ENCODE measurements around the gene APPBP2. TPM values are rescaled to one million over a fixed set of nuclear protein-coding genes. Genes with fewer than 3 reads are reported as not detected.
"Not testable (repeated sequence)": the region's sequence is repeated elsewhere in the genome, so short reads cannot be mapped to it uniquely, and the experiment has no call there.

The APPBP2 gene
- total and polyA plus RNA-seq, 2 donors: 17.1 to 88.7 TPM

DNA sequence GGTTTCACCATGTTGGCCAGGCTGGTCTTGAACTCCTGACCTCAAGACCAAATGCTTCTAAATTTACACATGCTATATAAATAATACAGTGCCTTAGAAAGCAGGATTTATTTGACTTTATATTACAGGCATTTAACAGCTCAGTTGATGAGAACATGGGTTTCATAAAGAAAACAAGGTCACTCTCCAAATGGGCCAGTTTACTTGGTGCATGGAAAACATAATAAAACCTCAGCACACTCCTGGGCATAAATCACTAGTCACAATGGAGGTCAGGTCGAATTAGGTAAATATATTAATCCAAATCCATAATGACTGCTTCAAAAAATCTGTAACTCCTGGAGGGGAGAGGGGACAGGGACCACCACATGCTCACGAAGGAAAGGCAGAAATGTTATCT lies 24.5 kb downstream of the APPBP2 start:
- 73% methylated on average over 2 of the region's 2 CpGs for WGBS
- no peak overlapping the region for H3K27ac ChIP-seq (ENCODE audit: low read depth)
- no peak overlapping the region for H3K4me3 ChIP-seq (ENCODE audit: low read depth, low read length)
- no peaks in the 10 kb centered on the region for H3K4me1 ChIP-seq (ENCODE audit: insufficient read depth)
- no peak for DNase-seq (ENCODE audit: extremely low spot score)
- H3K36me3 ChIP-seq (ENCODE audit: insufficient read depth): no peaks in the 10 kb centered on the region

DNA sequence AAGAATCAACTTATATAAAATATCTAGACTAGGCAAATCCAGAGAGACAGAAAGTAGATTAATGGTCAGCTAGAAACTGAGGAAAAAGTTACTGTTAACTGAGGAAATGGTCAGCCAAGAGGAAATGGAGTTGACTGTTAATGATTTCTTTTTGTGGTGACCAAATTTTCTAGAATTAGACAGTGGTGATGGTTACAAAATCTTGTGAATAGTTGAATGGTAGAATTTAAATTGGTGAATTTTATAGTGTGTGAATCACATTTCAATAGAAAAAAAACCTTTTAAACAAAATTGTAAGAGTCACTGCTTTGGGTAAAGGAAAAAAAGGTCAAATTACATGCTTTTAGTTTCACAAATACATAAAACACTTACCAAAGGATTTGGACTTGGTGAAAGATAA lies 30.0 kb downstream of the APPBP2 start:
- H3K27ac ChIP-seq (ENCODE audit: low read depth): no peak overlapping the region
- peaks cover 4% of the 10 kb centered on the region for H3K36me3 ChIP-seq (ENCODE audit: insufficient read depth)
- no peak for DNase-seq (ENCODE audit: extremely low spot score)
- no peaks in the 10 kb centered on the region for H3K4me1 ChIP-seq (ENCODE audit: insufficient read depth)
- H3K4me3 ChIP-seq (ENCODE audit: low read depth, low read length): no peak overlapping the region

DNA sequence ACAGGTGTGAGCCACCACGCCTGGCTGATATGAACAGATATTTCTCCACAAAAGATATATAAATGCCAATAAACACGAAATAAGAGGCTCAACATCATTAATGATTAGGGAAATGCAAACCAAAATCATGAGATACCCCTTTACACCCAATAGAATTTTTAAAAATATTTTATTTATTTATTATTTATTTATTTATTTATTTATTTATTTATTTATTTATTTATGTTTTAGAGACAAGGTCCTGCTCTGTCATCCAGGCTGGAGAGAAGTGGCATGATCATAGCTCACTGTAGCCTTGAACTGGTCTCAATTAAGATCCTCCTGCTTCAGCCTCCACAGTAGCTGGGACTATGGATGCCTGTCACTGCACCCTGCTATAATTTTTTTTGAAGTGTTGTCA lies 30.8 kb downstream of the APPBP2 start:
- H3K36me3 ChIP-seq (ENCODE audit: insufficient read depth): peaks cover 4% of the 10 kb centered on the region
- WGBS: 98% methylated on average over 2 of the region's 2 CpGs
- no peak for DNase-seq (ENCODE audit: extremely low spot score)
- no peak overlapping the region for H3K4me3 ChIP-seq (ENCODE audit: low read depth, low read length)
- H3K27ac ChIP-seq (ENCODE audit: low read depth): no peak overlapping the region
- H3K4me1 ChIP-seq (ENCODE audit: insufficient read depth): no peaks in the 10 kb centered on the region

DNA sequence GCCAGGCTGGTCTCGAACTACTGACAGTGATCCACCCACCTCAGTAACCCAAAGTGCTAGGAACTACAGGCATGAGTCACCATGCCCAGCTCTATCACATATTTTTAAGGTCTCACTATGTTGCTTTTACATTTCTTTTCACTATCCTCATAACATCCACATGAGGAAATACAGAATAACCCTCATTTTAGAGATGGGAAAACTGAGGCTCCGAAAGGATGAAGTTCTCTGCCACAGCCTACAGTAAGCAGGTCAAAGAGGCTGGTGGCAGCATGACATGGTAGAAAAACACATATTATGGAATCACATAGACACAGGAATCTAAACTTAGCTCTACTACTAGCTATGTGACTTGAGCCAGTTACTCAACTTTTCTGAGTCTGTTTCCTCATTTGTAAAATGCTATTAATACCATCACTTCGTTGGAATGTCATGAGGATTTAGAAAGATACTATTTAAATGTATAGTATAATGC lies 32.2 kb downstream of the APPBP2 start:
- 94% methylated on average over 3 of the region's 3 CpGs for whole genome bisulfite sequencing
- Histone ChIP-seq H3K36me3 (ENCODE audit: insufficient read depth) (peaks cover 4% of the 10 kb centered on the region), H3K27ac (ENCODE audit: low read depth) (no peak overlapping the region), H3K4me1 (ENCODE audit: insufficient read depth) (no peaks in the 10 kb centered on the region), H3K4me3 (ENCODE audit: low read depth, low read length) (no peak overlapping the region)
- DNase-seq (ENCODE audit: extremely low spot score): no peak

DNA sequence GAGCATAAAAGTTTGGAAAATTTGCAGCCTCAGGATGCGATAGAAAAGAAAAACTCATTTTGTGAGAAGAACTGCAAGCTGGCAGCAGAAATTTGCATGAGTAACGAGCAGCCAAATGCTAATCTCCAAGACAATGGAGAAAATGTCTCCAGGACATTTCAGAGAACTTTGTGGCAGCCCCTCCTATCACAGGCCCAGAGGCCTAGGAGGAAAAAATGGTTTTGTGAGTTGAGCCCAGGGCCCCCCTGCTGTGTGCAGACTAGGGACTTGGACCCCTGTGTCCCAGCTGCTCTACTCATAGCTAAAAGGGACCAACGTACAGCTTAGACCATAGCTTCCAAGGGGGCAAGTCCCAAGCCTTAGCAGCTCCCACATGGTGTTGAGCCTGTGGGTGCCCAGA lies 34.3 kb downstream of the APPBP2 start:
- no peak for DNase-seq (ENCODE audit: extremely low spot score)
- H3K4me1 ChIP-seq (ENCODE audit: insufficient read depth): no peaks in the 10 kb centered on the region
- H3K4me3 ChIP-seq (ENCODE audit: low read depth, low read length): no peak overlapping the region
- WGBS: 96% methylated on average over 3 of the region's 3 CpGs
- H3K27ac ChIP-seq (ENCODE audit: low read depth): no peak overlapping the region
- peaks cover 4% of the 10 kb centered on the region for H3K36me3 ChIP-seq (ENCODE audit: insufficient read depth)

DNA sequence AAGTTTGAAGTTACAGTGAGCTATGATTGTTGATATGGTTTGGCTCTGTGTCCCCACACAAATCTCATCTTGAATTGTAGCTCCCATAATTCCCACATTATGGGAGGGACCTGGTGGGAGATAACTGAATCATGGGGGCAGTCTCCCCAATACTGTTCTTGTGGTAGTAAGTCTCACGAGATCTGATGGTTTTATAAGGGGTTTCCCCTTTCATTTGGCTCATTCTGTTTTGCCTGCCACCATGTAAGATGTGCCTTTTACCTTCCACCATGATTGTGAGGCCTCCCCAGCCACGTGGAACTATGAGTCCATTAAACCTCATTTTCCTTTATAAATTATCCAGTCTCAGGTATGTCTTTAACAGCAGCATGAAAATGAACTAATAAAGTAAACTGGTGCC lies 35.4 kb downstream of the APPBP2 start:
- not testable (repeated sequence) for DNase-seq (ENCODE audit: extremely low spot score); H3K27ac ChIP-seq (ENCODE audit: low read depth); H3K36me3 ChIP-seq (ENCODE audit: insufficient read depth); H3K4me1 ChIP-seq (ENCODE audit: insufficient read depth); H3K4me3 ChIP-seq (ENCODE audit: low read depth, low read length)
- WGBS: 98% methylated on average over 2 of the region's 2 CpGs

DNA sequence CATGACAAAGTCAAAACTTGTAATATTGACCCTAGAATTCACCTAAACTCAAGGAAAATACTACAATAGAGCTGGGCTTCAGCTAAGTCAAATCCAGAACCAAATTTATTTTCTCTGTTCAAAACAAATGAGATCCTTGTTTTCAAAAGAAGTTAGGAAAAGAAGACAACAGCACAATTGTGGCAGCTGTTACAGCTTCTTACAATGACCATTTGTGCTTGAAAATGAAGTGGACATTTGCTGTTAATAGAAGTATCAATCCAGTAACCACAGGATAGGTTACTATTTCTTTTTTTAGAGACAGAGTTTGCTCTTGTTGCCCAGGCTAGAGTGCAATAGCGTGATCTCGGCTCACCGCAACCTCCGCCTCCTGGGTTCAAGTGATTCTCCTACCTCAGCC lies 44.4 kb downstream of the APPBP2 start:
- WGBS: 93% methylated on average over 4 of the region's 4 CpGs
- Histone ChIP-seq H3K36me3 (ENCODE audit: insufficient read depth) (no peaks in the 10 kb centered on the region), H3K4me3 (ENCODE audit: low read depth, low read length) (no peak overlapping the region), H3K27ac (ENCODE audit: low read depth) (no peak overlapping the region), H3K4me1 (ENCODE audit: insufficient read depth) (no peaks in the 10 kb centered on the region)
- DNase-seq (ENCODE audit: extremely low spot score): no peak

DNA sequence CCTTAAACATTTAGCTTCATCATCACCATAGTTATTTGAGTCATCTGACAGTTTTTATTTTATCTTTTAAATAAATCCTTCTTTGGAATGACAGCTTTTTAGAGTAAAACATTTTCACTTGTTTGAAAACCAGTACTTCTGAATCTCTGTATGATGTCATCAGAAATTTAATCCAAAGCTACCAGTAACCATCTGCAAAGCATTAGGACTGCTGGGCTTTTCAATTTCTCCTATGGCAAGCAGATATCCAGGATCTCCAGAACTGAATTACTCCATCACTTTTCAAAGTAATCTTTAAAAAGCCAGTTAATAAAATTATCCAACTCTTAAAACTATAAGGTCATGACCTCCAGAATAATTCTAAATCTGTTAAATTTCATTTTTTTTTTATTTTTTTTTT lies 52.3 kb downstream of the APPBP2 start:
- Histone ChIP-seq H3K36me3 (ENCODE audit: insufficient read depth) (no peaks in the 10 kb centered on the region), H3K27ac (ENCODE audit: low read depth) (no peak overlapping the region), H3K4me3 (ENCODE audit: low read depth, low read length) (no peak overlapping the region), H3K4me1 (ENCODE audit: insufficient read depth) (no peaks in the 10 kb centered on the region)
- DNase-seq (ENCODE audit: extremely low spot score): no peak

DNA sequence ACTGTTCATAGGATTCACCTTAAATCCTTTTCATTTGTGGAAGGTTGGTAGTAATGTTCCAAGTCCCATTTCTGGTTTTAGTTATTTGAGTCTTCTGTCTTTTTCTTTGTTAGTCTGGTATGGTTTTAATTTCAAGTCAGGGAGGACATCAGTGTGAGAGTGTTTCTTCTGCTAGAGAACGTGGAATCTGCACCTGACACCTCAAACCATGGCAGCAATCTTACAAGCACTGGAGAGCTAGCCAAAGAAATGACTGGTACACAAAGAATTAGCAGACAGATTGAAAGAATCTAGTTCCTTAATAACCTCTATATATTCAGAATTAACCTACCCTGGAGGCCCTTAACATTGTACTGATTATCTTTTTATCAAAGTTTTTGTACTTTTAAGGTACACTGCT lies 53.6 kb downstream of the APPBP2 start:
- no peak overlapping the region for H3K27ac ChIP-seq (ENCODE audit: low read depth)
- H3K4me3 ChIP-seq (ENCODE audit: low read depth, low read length): no peak overlapping the region
- no peak for DNase-seq (ENCODE audit: extremely low spot score)
- no peaks in the 10 kb centered on the region for H3K36me3 ChIP-seq (ENCODE audit: insufficient read depth)
- H3K4me1 ChIP-seq (ENCODE audit: insufficient read depth): no peaks in the 10 kb centered on the region
- 97% methylated on average over 1 of the region's 1 CpG for WGBS

DNA sequence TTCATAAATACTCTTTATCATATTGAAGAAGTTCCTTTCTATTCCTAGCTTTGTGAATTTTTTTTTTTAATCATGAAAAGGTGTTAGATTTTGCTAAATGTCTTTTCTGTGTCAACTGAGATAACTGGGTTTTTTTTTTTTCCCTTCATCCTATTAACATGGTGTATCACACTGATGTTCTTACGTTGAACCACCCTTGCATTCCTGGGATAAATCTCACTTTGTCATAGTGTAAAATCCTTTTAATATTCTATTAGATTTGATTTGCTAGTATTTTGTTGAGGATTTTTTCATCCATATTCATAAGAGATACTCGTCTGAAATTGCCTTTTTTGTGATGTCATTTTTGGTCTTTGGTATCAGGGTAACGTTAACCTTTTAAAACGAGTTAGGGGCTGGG lies 54.6 kb downstream of the APPBP2 start:
- no peak overlapping the region for H3K27ac ChIP-seq (ENCODE audit: low read depth)
- 83% methylated on average over 4 of the region's 4 CpGs for WGBS

DNA sequence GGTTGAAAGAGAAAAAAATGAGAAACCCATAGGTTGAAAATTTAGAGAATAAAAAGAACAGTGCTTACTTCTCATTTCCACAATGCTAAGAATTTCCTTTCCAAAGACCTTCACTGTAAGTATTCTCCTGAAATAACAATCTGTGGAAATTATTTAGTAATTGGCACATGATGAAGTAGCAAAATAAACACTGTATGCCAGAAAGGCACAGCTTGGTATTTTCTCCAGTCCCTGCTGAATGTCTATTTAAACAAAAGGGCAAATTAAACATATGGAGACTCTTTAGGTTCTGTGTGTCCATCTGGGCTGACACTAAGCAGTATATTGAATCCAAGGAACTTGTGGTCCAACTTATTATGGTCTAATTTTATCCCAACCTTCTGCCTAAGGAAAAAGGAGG lies 57.7 kb downstream of the APPBP2 start:
- no peak for DNase-seq (ENCODE audit: extremely low spot score)
- H3K4me1 ChIP-seq (ENCODE audit: insufficient read depth): no peaks in the 10 kb centered on the region
- no peak overlapping the region for H3K4me3 ChIP-seq (ENCODE audit: low read depth, low read length)
- H3K27ac ChIP-seq (ENCODE audit: low read depth): no peak overlapping the region
- H3K36me3 ChIP-seq (ENCODE audit: insufficient read depth): no peaks in the 10 kb centered on the region

More for the DNA sequence above, 54.6 kb downstream of the APPBP2 start:
- Histone ChIP-seq H3K4me3 (ENCODE audit: low read depth, low read length) (no peak overlapping the region), H3K4me1 (ENCODE audit: insufficient read depth) (no peaks in the 10 kb centered on the region), H3K36me3 (ENCODE audit: insufficient read depth) (no peaks in the 10 kb centered on the region)
- no peak for DNase-seq (ENCODE audit: extremely low spot score)

DNA sequence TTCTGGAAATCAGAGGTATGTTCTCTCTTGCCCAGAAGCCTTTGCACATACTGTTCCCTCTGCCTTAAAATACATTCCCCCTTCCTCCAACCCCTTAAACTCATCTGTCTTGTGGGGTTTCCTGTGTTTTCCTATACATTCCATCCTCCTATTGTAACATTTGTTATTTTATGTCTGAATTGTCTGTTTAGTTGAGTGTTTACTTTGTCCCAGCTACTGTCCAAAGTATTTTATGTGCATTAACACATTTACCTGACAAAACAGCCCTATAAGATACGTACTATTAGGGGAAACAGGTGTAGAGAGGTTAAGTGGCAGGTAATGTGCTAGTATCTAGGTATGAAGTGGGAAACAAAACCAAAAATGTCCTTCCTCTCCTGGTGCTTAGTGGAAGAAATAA lies 61.7 kb downstream of the APPBP2 start:
- no peak overlapping the region for H3K27ac ChIP-seq (ENCODE audit: low read depth)
- peaks cover 6% of the 10 kb centered on the region for H3K36me3 ChIP-seq (ENCODE audit: insufficient read depth)
- DNase-seq (ENCODE audit: extremely low spot score): no peak
- WGBS: 94% methylated on average over 1 of the region's 1 CpG
- H3K4me1 ChIP-seq (ENCODE audit: insufficient read depth): no peaks in the 10 kb centered on the region
- H3K4me3 ChIP-seq (ENCODE audit: low read depth, low read length): no peak overlapping the region

DNA sequence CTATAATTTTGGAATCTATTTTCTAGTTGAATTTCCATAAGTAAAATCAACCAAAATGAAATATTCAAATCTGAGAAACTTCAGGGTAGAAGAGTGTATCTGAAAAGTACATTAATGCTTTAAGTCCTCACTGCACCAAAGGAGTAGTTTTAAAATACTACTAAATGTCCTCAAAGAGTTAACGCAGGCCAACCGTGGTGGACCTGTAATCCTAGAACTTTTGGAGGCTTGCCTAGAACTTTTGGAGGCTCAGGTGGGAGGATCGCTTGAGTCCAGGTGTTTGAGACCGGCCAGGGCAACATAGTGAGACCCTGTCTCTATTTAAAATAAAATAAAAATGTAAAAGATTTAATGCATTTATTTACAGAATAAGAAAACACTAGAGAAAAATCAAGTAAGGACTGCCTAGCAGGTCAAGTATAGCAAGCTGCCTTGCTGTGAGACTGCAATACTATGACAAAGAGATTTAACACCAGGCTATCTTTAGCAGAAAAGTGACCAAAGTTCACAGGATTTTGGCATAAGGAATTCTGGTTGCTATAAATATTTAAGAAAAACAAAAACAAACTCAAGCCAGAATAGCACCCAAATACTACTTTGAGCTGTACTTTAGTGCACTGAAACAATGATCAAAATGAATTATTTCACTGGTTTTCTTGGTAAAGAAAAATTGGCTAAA lies 62.7 kb downstream of the APPBP2 start:
- Histone ChIP-seq H3K4me1 (ENCODE audit: insufficient read depth) (no peaks in the 10 kb centered on the region), H3K27ac (ENCODE audit: low read depth) (no peak overlapping the region), H3K4me3 (ENCODE audit: low read depth, low read length) (no peak overlapping the region), H3K36me3 (ENCODE audit: insufficient read depth) (peaks cover 6% of the 10 kb centered on the region)
- 74% methylated on average over 4 of the region's 4 CpGs for WGBS
- DNase-seq (ENCODE audit: extremely low spot score): no peak

DNA sequence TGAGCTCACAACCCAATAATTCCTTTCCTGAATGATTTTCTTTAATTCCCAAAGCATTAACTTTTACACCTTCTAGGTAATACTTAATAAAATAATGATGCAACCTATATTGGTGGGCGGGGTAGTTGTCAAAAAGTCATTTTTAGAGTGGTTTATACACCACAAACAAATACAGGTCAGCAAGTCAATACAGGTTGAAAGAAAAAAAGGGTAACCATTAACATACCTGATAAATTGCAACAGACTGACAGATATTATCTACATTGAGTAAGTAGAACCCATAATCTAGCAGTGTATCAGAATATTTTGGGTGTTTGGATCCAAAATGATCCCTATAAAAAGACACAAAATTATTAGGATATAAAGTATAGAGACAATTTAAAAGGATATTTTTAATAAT lies 64.5 kb downstream of the APPBP2 start:
- H3K36me3 ChIP-seq (ENCODE audit: insufficient read depth): peaks cover 6% of the 10 kb centered on the region
- H3K27ac ChIP-seq (ENCODE audit: low read depth): no peak overlapping the region
- no peaks in the 10 kb centered on the region for H3K4me1 ChIP-seq (ENCODE audit: insufficient read depth)
- no peak for DNase-seq (ENCODE audit: extremely low spot score)
- WGBS: 91% methylated on average over 1 of the region's 1 CpG
- no peak overlapping the region for H3K4me3 ChIP-seq (ENCODE audit: low read depth, low read length)

DNA sequence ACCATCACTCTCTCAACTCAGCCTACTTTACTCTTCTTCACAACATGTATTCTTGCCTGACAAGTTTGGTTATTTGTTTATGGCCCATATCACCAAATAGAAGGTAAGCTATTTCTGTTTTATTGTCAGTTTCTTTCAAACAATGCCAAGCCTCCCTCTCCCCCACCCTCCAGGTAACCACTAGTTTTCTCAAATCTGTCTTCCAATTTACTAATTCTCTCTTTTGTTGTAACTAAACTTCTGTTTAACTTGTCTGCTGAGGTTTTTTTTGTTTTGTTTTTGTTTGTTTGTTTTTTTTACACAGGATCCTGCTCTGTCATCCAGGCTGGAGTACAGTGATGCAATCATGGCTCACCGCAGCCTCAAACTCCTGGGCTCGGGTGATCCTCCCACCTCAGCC lies 68.9 kb downstream of the APPBP2 start:
- Histone ChIP-seq H3K27ac (ENCODE audit: low read depth) (no peak overlapping the region), H3K36me3 (ENCODE audit: insufficient read depth) (peaks cover 8% of the 10 kb centered on the region), H3K4me3 (ENCODE audit: low read depth, low read length) (no peak overlapping the region), H3K4me1 (ENCODE audit: insufficient read depth) (no peaks in the 10 kb centered on the region)
- no peak for DNase-seq (ENCODE audit: extremely low spot score)
- WGBS: 96% methylated on average over 2 of the region's 2 CpGs
